Gastrocnemius medialis (tissue), 4 donors: ENCODE measurements around the gene NDUFB8. TPM values are rescaled to one million over a fixed set of nuclear protein-coding genes. Genes with fewer than 3 reads are reported as not detected.

Experiments
- ATAC-seq, 2 donors: fragments of 150-250 bp; one replicate each; pipeline ENCODE4 v1.9.1; 2016
- DNase-seq, 2 donors: peaks; one replicate each; pipeline ENCODE4 v3.0.0-alpha.2; 2019
- H3K27ac ChIP-seq, 4 donors: fragments of 200-600 bp; sonication (generic); 1 replicate in 1 of 4; 2 replicates in 3 of 4; pipeline ENCODE4 v1.5.1; 2016 to 2018; ENCODE audit warnings: mild to moderate bottlenecking in 2 of 4, moderate library complexity in 1 of 4
- H3K27me3 ChIP-seq, 3 donors: fragments of 200-600 bp; sonication (generic) in 2 of 3; 1 replicate in 1 of 3; 2 replicates in 2 of 3; pipeline versions ENCODE4 v1.5.1 to v1.6.0; 2016 to 2019; ENCODE audit warnings: mild to moderate bottlenecking in 1 of 3, moderate library complexity in 1 of 3
- H3K36me3 ChIP-seq, 2 donors: fragments of 200-600 bp; sonication (generic) in 1 of 2; one replicate each; pipeline ENCODE4 v1.5.1; 2017 to 2018
- H3K4me1 ChIP-seq, 2 donors: fragments of 200-600 bp; sonication (generic) in 1 of 2; one replicate each; pipeline ENCODE4 v1.5.1; 2016 to 2017; ENCODE audit warnings: mild to moderate bottlenecking in 2 of 2
- H3K4me3 ChIP-seq, 4 donors: fragments of 200-600 bp; sonication (generic) in 3 of 4; 1 replicate in 1 of 4; 2 replicates in 3 of 4; pipeline ENCODE4 v1.5.1; 2016 to 2019; ENCODE audit warnings: mild to moderate bottlenecking in 2 of 4
- H3K9me3 ChIP-seq, 3 donors: fragments of 200-600 bp; sonication (generic) in 2 of 3; 1 replicate in 1 of 3; 2 replicates in 2 of 3; pipeline ENCODE4 v1.5.1; 2016 to 2019
- POLR2A ChIP-seq, 2 donors: fragments of 450-650 bp; IDR thresholded peaks; one replicate each; pipeline ENCODE4 v1.6.1; 2017; ENCODE audit warnings: antibody characterized with exemption in 2 of 2, mild to moderate bottlenecking in 2 of 2, moderate library complexity in 2 of 2
- in situ Hi-C, 4 donors: fragments of 200-750 bp; cut with MboI; loops; one replicate each; pipeline versions ENCODE4 v1.15.0 to v1.8.0; 2017; ENCODE audit warnings: low sequenced_read_pairs in 4 of 4
- intact Hi-C: fragments of 100-400 bp; cut with DNase I; formaldehyde crosslinking; loops from one replicate; pipeline ENCODE4 v1.15.1; 2023; ENCODE audit warnings: low total_unique reads
- total RNA-seq, 4 donors: library from RNA; depleted of rRNA; stranded (reverse); fragments of >200 nt; gene quantifications; one replicate each; pipeline versions ENCODE4 v1.1.0 to v1.2.3, GENCODE V29; 2016
- TF ChIP-seq, protein P1 (sequence below), 5 experiments: fragments of 450-650 bp in 3 of 5; fragments of 200-600 bp in 2 of 5; sonication (generic) in 2 of 5; IDR thresholded peaks in 4 of 5; conservative IDR thresholded peaks in 1 of 5; 1 replicate in 4 of 5; 2 replicates in 1 of 5; pipeline ENCODE4 v1.5.1; 2016 to 2019; ENCODE audit warnings: antibody characterized with exemption in 5 of 5, mild to moderate bottlenecking in 3 of 5, moderate library complexity in 3 of 5

The NDUFB8 gene
- total RNA-seq, 4 donors from 2014 or later = 170 to 229 (median 219) TPM

DNA sequence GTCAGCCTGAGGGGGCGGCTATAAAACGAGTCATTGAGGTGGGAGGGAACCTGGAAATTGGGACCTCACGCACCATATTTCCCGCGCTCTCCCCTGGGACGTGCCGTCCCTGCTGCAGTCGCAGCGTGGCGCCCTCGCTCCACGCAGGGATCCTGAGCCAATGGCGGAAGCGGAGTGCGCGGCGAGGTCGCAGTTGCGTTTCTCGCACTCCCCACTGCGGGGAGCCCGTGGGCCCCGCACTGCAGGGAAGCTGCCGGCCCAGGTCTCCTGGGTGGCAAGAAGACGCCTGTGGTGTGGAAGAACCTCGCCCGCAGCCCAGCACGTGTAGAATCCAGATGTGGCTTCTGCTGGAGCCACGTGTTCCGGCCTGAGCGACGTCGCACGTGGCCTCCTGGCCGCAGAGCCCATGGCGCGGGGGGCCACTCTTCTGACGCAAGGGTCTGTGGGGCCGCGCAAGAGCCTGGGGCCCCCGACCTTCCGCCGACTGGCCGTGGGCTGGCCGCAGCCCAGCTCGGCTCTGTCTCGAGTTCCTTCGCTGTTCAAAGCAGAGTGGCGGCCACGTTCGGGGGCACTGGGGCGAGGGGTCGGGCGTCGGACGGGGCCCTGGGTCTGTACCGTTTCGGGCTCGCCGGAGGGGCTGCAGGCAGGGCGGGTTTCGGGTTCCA, 32.5 kb upstream of the NDUFB8 start:
- H3K4me3 ChIP-seq = peak overlapping the region in 2 of 4 donors; percentile 10 to 21
- peaks cover 10 to 14% of the 10 kb centered on the region in 2 donors for H3K4me1 ChIP-seq
- ATAC-seq (peak in 1 of 2 donors; percentile 68), DNase-seq (peak; percentile 18 to 37)
- in situ Hi-C loops = no loop called here
- H3K27ac ChIP-seq = no peak overlapping the region
- H3K27me3 ChIP-seq = peaks cover 34 to 53% (median 47%) of the 10 kb centered on the region in 3 donors
- no peaks in the 10 kb centered on the region for H3K9me3 ChIP-seq
- H3K36me3 ChIP-seq = no peaks in the 10 kb centered on the region
- intact Hi-C loops = no loop called here
- TF ChIP-seq, protein P1, sequence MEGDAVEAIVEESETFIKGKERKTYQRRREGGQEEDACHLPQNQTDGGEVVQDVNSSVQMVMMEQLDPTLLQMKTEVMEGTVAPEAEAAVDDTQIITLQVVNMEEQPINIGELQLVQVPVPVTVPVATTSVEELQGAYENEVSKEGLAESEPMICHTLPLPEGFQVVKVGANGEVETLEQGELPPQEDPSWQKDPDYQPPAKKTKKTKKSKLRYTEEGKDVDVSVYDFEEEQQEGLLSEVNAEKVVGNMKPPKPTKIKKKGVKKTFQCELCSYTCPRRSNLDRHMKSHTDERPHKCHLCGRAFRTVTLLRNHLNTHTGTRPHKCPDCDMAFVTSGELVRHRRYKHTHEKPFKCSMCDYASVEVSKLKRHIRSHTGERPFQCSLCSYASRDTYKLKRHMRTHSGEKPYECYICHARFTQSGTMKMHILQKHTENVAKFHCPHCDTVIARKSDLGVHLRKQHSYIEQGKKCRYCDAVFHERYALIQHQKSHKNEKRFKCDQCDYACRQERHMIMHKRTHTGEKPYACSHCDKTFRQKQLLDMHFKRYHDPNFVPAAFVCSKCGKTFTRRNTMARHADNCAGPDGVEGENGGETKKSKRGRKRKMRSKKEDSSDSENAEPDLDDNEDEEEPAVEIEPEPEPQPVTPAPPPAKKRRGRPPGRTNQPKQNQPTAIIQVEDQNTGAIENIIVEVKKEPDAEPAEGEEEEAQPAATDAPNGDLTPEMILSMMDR (IDR thresholded peaks at IDR 0.05 in 4 of 5, conservative IDR thresholded peaks at IDR 0.05 in 1 of 5) = peak; percentile 42 to 79 (median 65)
- no peak for TF ChIP-seq POLR2A (IDR thresholded peaks at IDR 0.05)

GRCh38 chr10:100561005-100561404, 31.3 kb upstream of the NDUFB8 start:
- no peak overlapping the region for H3K4me3 ChIP-seq
- no peak for TF ChIP-seq POLR2A (IDR thresholded peaks at IDR 0.05)
- TF ChIP-seq, protein P1 (IDR thresholded peaks at IDR 0.05 in 4 of 5, conservative IDR thresholded peaks at IDR 0.05 in 1 of 5) = no peak
- H3K36me3 ChIP-seq = no peaks in the 10 kb centered on the region
- H3K27ac ChIP-seq = no peak overlapping the region
- intact Hi-C loops (loop anchor here (2.0 kb wide), 1 partner anchor 318 kb away; no protein-coding TSS in a partner anchor), in situ Hi-C loops (no loop called here)
- no peak for ATAC-seq
- H3K9me3 ChIP-seq = no peaks in the 10 kb centered on the region
- peaks cover 31 to 44% (median 39%) of the 10 kb centered on the region in 3 donors for H3K27me3 ChIP-seq
- peaks cover 10 to 14% of the 10 kb centered on the region in 2 donors for H3K4me1 ChIP-seq
- no peak for DNase-seq

DNA sequence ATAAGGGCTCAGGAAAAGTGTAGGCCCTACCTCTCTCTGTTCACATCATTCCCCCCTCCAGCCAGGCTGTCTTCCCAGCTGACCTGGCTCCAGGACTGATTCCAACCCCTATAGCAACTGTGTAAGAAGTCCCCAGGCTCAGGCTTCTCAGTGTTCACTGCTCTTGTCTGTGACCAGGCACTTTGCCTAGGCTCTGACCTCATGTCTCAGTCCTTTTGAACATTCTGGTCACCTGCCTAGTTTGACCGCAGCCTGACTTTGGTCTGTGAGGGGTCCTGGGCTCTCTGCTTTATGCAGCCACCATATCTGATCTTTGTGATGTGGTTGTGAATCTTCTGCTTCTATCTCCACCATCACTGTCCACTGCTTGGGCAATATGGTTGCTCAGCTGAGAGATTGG, 30.6 kb upstream of the NDUFB8 start:
- intact Hi-C loops (loop anchor here (2.0 kb wide), 1 partner anchor 319 kb away; no protein-coding TSS in a partner anchor), in situ Hi-C loops (no loop called here)
- no peak for ATAC-seq

DNA sequence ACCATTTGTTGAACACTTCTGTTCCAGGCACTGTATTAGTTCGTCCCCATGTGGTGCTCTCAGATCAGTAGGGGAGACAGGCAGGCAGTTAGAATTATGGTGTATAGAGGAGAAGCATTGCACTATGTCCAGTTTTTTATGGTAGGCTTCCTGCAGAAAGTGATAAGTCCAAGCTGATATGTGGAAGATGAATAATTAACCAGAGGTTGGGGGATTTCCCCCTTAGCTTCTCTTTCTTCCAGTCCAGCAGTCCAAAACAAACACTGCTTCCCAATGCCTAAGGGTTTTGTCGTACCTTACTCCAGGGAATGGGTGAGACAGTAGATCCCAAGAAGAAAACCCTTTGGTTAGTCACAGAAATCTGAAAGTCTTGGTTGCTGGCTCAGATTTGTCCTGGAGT, 25.2 kb upstream of the NDUFB8 start:
- Histone ChIP-seq H3K36me3 (peaks cover 0 to 10% of the 10 kb centered on the region in 2 donors), H3K9me3 (no peaks in the 10 kb centered on the region), H3K27me3 (no peaks in the 10 kb centered on the region), H3K4me3 (no peak overlapping the region), H3K27ac (no peak overlapping the region), H3K4me1 (no peaks in the 10 kb centered on the region)
- in situ Hi-C loops = no loop called here
- intact Hi-C loops = no loop called here
- no peak for ATAC-seq
- no peak for DNase-seq
- no peak for TF ChIP-seq POLR2A (IDR thresholded peaks at IDR 0.05)
- TF ChIP-seq, protein P1 (IDR thresholded peaks at IDR 0.05 in 4 of 5, conservative IDR thresholded peaks at IDR 0.05 in 1 of 5) = no peak

More for the DNA sequence above, 30.6 kb upstream of the NDUFB8 start:
- TF ChIP-seq POLR2A (IDR thresholded peaks at IDR 0.05) = no peak
- TF ChIP-seq, protein P1 (IDR thresholded peaks at IDR 0.05 in 4 of 5, conservative IDR thresholded peaks at IDR 0.05 in 1 of 5) = no peak
- Histone ChIP-seq H3K4me3 (no peak overlapping the region), H3K27me3 (peaks cover 31 to 39% (median 37%) of the 10 kb centered on the region in 3 donors), H3K27ac (no peak overlapping the region), H3K36me3 (no peaks in the 10 kb centered on the region), H3K4me1 (peaks cover 10 to 14% of the 10 kb centered on the region in 2 donors), H3K9me3 (no peaks in the 10 kb centered on the region)
- DNase-seq = no peak
